Renal pelvis (tissue), 12 donors: ENCODE results near the gene ISLR. TPM values are rescaled to one million over a fixed set of nuclear protein-coding genes. Genes with fewer than 3 reads are reported as not detected.

Experiments used
- DNase-seq: peaks from one replicate; pipeline ENCODE4 v3.0.0-alpha.2; 2013
- long read RNA-seq, 16 experiments: transcript quantifications; one replicate each; lab custom pipeline, GENCODE V29; 2026
- polyA plus RNA-seq, 3 donors: library from polyadenylated mRNA; unstranded; fragments of 120-200 nt; gene quantifications; one replicate each; pipeline ENCODE4 v1.2.1, GENCODE V29; 2013; ENCODE audit not compliant: insufficient read length in 3 of 3

The ISLR gene, protein sequence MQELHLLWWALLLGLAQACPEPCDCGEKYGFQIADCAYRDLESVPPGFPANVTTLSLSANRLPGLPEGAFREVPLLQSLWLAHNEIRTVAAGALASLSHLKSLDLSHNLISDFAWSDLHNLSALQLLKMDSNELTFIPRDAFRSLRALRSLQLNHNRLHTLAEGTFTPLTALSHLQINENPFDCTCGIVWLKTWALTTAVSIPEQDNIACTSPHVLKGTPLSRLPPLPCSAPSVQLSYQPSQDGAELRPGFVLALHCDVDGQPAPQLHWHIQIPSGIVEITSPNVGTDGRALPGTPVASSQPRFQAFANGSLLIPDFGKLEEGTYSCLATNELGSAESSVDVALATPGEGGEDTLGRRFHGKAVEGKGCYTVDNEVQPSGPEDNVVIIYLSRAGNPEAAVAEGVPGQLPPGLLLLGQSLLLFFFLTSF
- polyA plus RNA-seq, result 10 to 100 TPM; 33.2 to 69.0 (median 46.3) TPM
- long read RNA-seq, donor 1, transcript ISLR-201 (2 exons, 2,371 nt), result major isoform, 10 of 105 reads
- long read RNA-seq, donor 1, transcript ISLR-202 (2 exons, 2,175 nt), result minor isoform, 8 of 105 reads
- long read RNA-seq, donor 1, partial matches to known transcripts, result 87 of 105 reads
- long read RNA-seq, donor 1, other reads (novel, unspliced or antisense), result 0 of 105 reads
- long read RNA-seq, donor 2, transcript ISLR-202 (2 exons, 2,175 nt), result minor isoform, 14 of 30 reads
- long read RNA-seq, donor 2, transcript ISLR-201 (2 exons, 2,371 nt), result major isoform, 16 of 30 reads
- long read RNA-seq, donor 2, partial matches to known transcripts, result 0 of 30 reads
- long read RNA-seq, donor 2, other reads (novel, unspliced or antisense), result 0 of 30 reads
- long read RNA-seq, donor 3, transcript ISLR-202 (2 exons, 2,175 nt), result minor isoform, 17 of 45 reads
- long read RNA-seq, donor 3, transcript ISLR-201 (2 exons, 2,371 nt), result major isoform, 22 of 45 reads
- long read RNA-seq, donor 3, partial matches to known transcripts, result 6 of 45 reads
- long read RNA-seq, donor 3, other reads (novel, unspliced or antisense), result 0 of 45 reads
- long read RNA-seq, donor 4, transcript ISLR-201 (2 exons, 2,371 nt), result major isoform, 9 of 14 reads
- long read RNA-seq, donor 4, transcript ISLR-202 (2 exons, 2,175 nt), result minor isoform, 5 of 14 reads
- long read RNA-seq, donor 4, partial matches to known transcripts, result 0 of 14 reads
- long read RNA-seq, donor 4, other reads (novel, unspliced or antisense), result 0 of 14 reads
- long read RNA-seq, donor 5, transcript ISLR-201 (2 exons, 2,371 nt), result minor isoform, 5 of 11 reads
- long read RNA-seq, donor 5, transcript ISLR-202 (2 exons, 2,175 nt), result major isoform, 6 of 11 reads
- long read RNA-seq, donor 5, partial matches to known transcripts, result 0 of 11 reads
- long read RNA-seq, donor 5, other reads (novel, unspliced or antisense), result 0 of 11 reads
- long read RNA-seq, donor 6, transcript ISLR-202 (2 exons, 2,175 nt), result major isoform, 7 of 12 reads
- long read RNA-seq, donor 6, transcript ISLR-201 (2 exons, 2,371 nt), result minor isoform, 5 of 12 reads
- long read RNA-seq, donor 6, partial matches to known transcripts, result 0 of 12 reads
- long read RNA-seq, donor 6, other reads (novel, unspliced or antisense), result 0 of 12 reads
- long read RNA-seq, donor 7, transcript ISLR-201 (2 exons, 2,371 nt), result major isoform, 21 of 34 reads
- long read RNA-seq, donor 7, transcript ISLR-202 (2 exons, 2,175 nt), result minor isoform, 13 of 34 reads
- long read RNA-seq, donor 7, partial matches to known transcripts, result 0 of 34 reads
- long read RNA-seq, donor 7, other reads (novel, unspliced or antisense), result 0 of 34 reads
- long read RNA-seq, donor 8, transcript ISLR-201 (2 exons, 2,371 nt), result minor isoform, 49 of 160 reads
- long read RNA-seq, donor 8, transcript ISLR-202 (2 exons, 2,175 nt), result major isoform, 111 of 160 reads
- long read RNA-seq, donor 8, partial matches to known transcripts, result 0 of 160 reads
- long read RNA-seq, donor 8, other reads (novel, unspliced or antisense), result 0 of 160 reads
- long read RNA-seq, donor 9, transcript ISLR-202 (2 exons, 2,175 nt), result minor isoform, 22 of 48 reads
- long read RNA-seq, donor 9, transcript ISLR-201 (2 exons, 2,371 nt), result major isoform, 26 of 48 reads
- long read RNA-seq, donor 9, partial matches to known transcripts, result 0 of 48 reads
- long read RNA-seq, donor 9, other reads (novel, unspliced or antisense), result 0 of 48 reads
- long read RNA-seq, donor 10, transcript ISLR-201 (2 exons, 2,371 nt), result major isoform, 12 of 22 reads
- long read RNA-seq, donor 10, transcript ISLR-202 (2 exons, 2,175 nt), result minor isoform, 10 of 22 reads
- long read RNA-seq, donor 10, partial matches to known transcripts, result 0 of 22 reads
- long read RNA-seq, donor 10, other reads (novel, unspliced or antisense), result 0 of 22 reads
- long read RNA-seq, donor 11, transcript ISLR-201 (2 exons, 2,371 nt), result major isoform, 10 of 16 reads
- long read RNA-seq, donor 11, transcript ISLR-202 (2 exons, 2,175 nt), result minor isoform, 6 of 16 reads
- long read RNA-seq, donor 11, partial matches to known transcripts, result 0 of 16 reads
- long read RNA-seq, donor 11, other reads (novel, unspliced or antisense), result 0 of 16 reads
- long read RNA-seq, donor 12, transcript ISLR-202 (2 exons, 2,175 nt), result minor isoform, 15 of 35 reads
- long read RNA-seq, donor 12, transcript ISLR-201 (2 exons, 2,371 nt), result major isoform, 20 of 35 reads
- long read RNA-seq, donor 12, partial matches to known transcripts, result 0 of 35 reads
- long read RNA-seq, donor 12, other reads (novel, unspliced or antisense), result 0 of 35 reads
- long read RNA-seq, donor 13, partial matches to known transcripts, result 0 of 7 reads
- long read RNA-seq, donor 13, other reads (novel, unspliced or antisense), result 0 of 7 reads
- long read RNA-seq, donor 14, result 0 reads
- long read RNA-seq, donor 15, result 0 reads
- long read RNA-seq, donor 16, transcript ISLR-201 (2 exons, 2,371 nt), result major isoform, 24 of 41 reads
- long read RNA-seq, donor 16, transcript ISLR-202 (2 exons, 2,175 nt), result minor isoform, 17 of 41 reads
- long read RNA-seq, donor 16, partial matches to known transcripts, result 0 of 41 reads
- long read RNA-seq, donor 16, other reads (novel, unspliced or antisense), result 0 of 41 reads

GRCh38 chr15:74173380-74174218, at the start of gene ISLR:
Gene ISLR, plus strand, starts transcription at chr15:74173710. Its CDS starts 1,149 bp downstream, at chr15:74174859.
- DNase-seq, result peak; percentile 64

GRCh38 chr15:74124196-74124595, 49.3 kb upstream of the ISLR start:
- no peak for DNase-seq

DNA sequence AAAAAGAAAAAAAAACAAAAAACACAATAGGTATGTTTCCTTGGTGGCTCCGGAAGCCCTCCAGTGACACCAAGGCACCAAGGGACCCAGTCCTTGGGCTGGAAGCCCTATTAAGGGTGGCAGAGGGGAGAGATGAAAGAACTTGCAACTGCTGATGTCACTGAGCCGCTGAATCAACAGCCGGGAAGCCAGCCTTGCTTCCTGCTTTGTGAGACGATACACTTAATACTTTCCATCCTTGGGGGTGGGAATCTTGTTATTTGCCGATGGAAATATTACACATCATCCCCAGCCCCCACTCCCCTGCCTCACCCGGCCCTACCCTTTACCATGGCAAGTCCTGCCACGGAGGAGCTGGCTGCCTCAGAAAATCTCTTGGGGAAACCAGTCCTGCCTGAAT, 48.8 kb upstream of the ISLR start:
- no peak for DNase-seq

GRCh38 chr15:74127255-74127953, 46.1 kb upstream of the ISLR start:
- peak; percentile 87 for DNase-seq

DNA sequence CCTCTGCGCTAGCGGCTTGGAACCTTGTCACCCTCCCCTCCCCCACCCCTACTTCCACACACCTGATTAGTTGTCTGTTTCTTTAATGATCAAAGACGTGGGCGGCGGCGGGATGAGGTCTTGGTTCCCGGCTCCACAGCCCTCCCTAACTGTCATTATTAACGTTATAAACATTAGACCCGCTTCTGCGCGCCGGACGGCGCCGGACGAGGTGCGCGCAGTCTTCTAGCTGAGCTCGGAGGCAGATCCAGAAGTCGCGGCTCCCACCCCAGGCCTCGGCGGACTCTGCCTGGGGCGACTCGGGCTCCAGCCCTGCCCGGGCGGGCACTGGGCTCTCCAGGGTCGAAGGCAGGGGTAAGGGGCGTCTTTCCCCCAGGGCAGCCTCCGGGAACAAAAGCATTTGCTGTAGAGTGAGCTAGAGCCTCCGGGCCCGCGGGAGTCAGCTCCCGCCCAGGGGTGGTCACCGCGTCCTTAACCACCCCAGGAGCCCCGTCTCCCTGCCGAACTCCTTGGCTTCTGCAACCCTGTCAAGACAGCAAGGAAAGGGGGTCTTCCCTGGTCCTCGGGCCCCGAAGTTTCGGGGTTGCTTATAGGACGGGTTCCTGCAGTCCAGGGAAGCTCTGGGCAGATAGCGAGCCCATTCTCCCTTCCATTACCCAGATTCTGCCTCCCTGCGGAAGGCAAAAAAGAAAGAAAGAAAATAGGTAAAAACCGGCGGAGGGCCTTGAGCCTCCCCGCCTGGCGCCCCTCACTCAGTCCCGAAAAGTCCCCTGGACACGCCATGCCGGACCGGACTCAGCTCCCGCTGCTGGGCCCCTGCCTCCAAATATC, 45.3 kb upstream of the ISLR start:
- DNase-seq, result no peak

GRCh38 chr15:74128785-74129585, 44.5 kb upstream of the ISLR start:
- no peak for DNase-seq

- DNase-seq, result no peak
Measured at GRCh38 chr15:74129586-74130154, 43.8 kb upstream of the ISLR start.

DNA sequence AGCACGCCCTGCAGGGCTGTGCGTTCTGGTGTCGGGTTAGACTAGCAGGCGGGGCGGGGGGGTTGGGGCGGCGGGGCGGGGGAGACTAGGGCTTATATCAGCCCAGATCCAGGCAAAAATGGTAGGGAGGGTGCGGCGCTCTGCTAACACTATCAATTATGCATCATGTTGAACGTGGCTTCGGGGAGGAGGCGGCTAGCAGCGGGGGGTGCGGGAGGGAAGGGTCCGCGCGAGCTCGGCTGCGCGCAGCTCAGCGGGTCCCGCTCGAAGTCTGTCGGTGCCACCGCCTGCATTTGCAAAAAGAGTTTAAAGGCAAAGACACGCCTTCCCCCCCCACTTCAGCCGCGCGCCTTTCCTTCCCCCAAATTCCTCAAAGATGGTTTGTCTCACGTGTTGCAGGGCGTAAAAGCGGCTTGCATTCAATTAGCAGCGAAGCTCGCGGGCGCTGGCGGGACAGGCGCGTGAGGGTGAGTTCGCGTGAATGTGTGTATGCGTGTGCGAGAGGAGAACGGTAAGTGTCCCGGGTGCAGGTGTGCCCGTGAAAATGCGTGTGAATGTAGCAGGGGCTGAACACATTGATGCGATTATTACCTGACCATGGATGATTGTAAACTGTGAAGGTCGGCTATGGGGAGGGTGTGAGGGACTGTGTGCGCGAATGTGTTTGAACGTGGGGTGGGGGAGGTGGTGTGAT, 43.2 kb upstream of the ISLR start, which contains the start of gene ISLR2:
Gene ISLR2 (plus strand): TSS at position 432 of the 694 bp plus-strand sequence. CDS start 2,169 bp downstream, outside the sequence.
- no peak for DNase-seq

GRCh38 chr15:74130849-74131627, 42.5 kb upstream of the ISLR start:
- DNase-seq, result no peak

GRCh38 chr15:74131628-74132413, 41.7 kb upstream of the ISLR start:
- no peak for DNase-seq
